Thyroid gland (tissue), 4 donors: Measurements from ENCODE around the gene SQSTM1.

Experiments used
- CTCF ChIP-seq, 6 experiments: fragments of 200-600 bp in 3 of 6; fragments of 450-650 bp in 3 of 6; sonication (generic) in 3 of 6; IDR thresholded peaks; one replicate each; pipeline ENCODE4 v1.5.1; 2016 to 2019; ENCODE audit warnings: antibody characterized with exemption in 6 of 6, mild to moderate bottlenecking in 2 of 6, inconsistent platforms in 1 of 6, moderate library complexity in 1 of 6
- POLR2A ChIP-seq, 2 donors: fragments of 450-650 bp; IDR thresholded peaks; one replicate each; pipeline ENCODE4 v1.6.1; 2017; ENCODE audit warnings: antibody characterized with exemption in 2 of 2, mild to moderate bottlenecking in 2 of 2, moderate library complexity in 1 of 2

GRCh38 chr5:179882338-179882737 lies 61.6 kb downstream of the SQSTM1 start:
- no peak for TF ChIP-seq CTCF (IDR thresholded peaks at IDR 0.05)
- no peak for TF ChIP-seq POLR2A (IDR thresholded peaks at IDR 0.05)
